Hepatocyte (in vitro differentiated cells): ENCODE results near the gene MYMX. TPM values are rescaled to one million over a fixed set of nuclear protein-coding genes. Genes with fewer than 3 reads are reported as not detected.

Source experiments
- DNase-seq: peaks from one replicate; pipeline ENCODE4 v3.0.0-alpha.2; 2016; ENCODE audit warnings: low spot score
- H2AFZ ChIP-seq: fragments of 200-600 bp; sonication (generic); 2 replicates; pipeline ENCODE4 v1.6.0; 2016; ENCODE audit warnings: antibody characterized with exemption, mild to moderate bottlenecking
- H3K27ac ChIP-seq: fragments of 200-600 bp; sonication (generic); 2 replicates; pipeline ENCODE4 v1.5.1; 2016; ENCODE audit warnings: mild to moderate bottlenecking
- H3K27me3 ChIP-seq: fragments of 200-600 bp; sonication (generic); 2 replicates; pipeline ENCODE4 v1.6.1; 2016
- H3K36me3 ChIP-seq: fragments of 200-600 bp; sonication (generic); replicated peaks from 2 replicates; pipeline ENCODE4 v1.5.1; 2016; ENCODE audit warnings: low read depth; ENCODE audit not compliant: insufficient read depth
- H3K4me1 ChIP-seq: fragments of 200-600 bp; sonication (generic); 2 replicates; pipeline ENCODE4 v1.5.1; 2016; ENCODE audit warnings: mild to moderate bottlenecking, moderate library complexity; ENCODE audit not compliant: insufficient read depth
- H3K4me2 ChIP-seq: fragments of 200-600 bp; sonication (generic); 2 replicates; pipeline ENCODE4 v1.6.0; 2016
- H3K4me3 ChIP-seq: fragments of 200-600 bp; sonication (generic); 2 replicates; pipeline ENCODE4 v1.5.1; 2016; ENCODE audit warnings: mild to moderate bottlenecking
- H3K79me2 ChIP-seq: fragments of 200-600 bp; sonication (generic); 2 replicates; pipeline ENCODE4 v1.6.0; 2017; ENCODE audit warnings: mild to moderate bottlenecking
- H3K9me2 ChIP-seq: fragments of 200-600 bp; sonication (generic); replicated peaks from 2 replicates; pipeline ENCODE4 v1.6.0; 2017; ENCODE audit warnings: mild to moderate bottlenecking; ENCODE audit not compliant: insufficient read depth
- H3K9me3 ChIP-seq: fragments of 200-600 bp; sonication (generic); 2 replicates; pipeline ENCODE4 v1.5.1; 2016; ENCODE audit warnings: low read depth, mild to moderate bottlenecking
- H4K20me1 ChIP-seq: fragments of 200-600 bp; sonication (generic); 2 replicates; pipeline ENCODE4 v1.6.0; 2016; ENCODE audit warnings: mild to moderate bottlenecking; ENCODE audit not compliant: insufficient read depth, poor library complexity, severe bottlenecking
- CTCF ChIP-seq: fragments of 200-600 bp; sonication (generic); IDR thresholded peaks from 2 replicates; pipeline ENCODE4 v1.5.1; 2016; ENCODE audit warnings: antibody characterized with exemption, mild to moderate bottlenecking; ENCODE audit not compliant: poor library complexity
- EZH2 ChIP-seq: fragments of 200-600 bp; sonication (generic); IDR thresholded peaks from 2 replicates; pipeline ENCODE4 v1.6.1; 2016; ENCODE audit warnings: antibody characterized with exemption, mild to moderate bottlenecking, borderline replicate concordance
- EZH2phosphoT487 ChIP-seq: fragments of 200-600 bp; sonication (generic); IDR thresholded peaks from one replicate; pipeline ENCODE4 v1.6.1; 2018; ENCODE audit warnings: antibody characterized with exemption, mild to moderate bottlenecking, low read depth, moderate library complexity; ENCODE audit not compliant: unreplicated experiment, severe bottlenecking
- WGBS: methylation state at CpG from one replicate; pipeline ENCODE4 v1.1.6; 2016; ENCODE audit warnings: low lambda C conversion rate; ENCODE audit errors: missing lambda C conversion rate; 5-methylcytosine and 5-hydroxymethylcytosine counted together
- polyA plus RNA-seq: library from polyadenylated mRNA; unstranded; fragments of >200 nt; fragmentation: Nextera tagmentation; extraction: Ambion mirVana; gene quantifications from 2 replicates; pipeline ENCODE4 v1.2.1, GENCODE V29; 2016
- total RNA-seq: library from RNA; depleted of rRNA; stranded (reverse); fragments of >200 nt; gene quantifications from 2 replicates; pipeline ENCODE4 v1.2.3, GENCODE V29; 2014

MYMX gene
- total and polyA plus RNA-seq, 2 experiments from 2014 or later = not detected

GRCh38 chr6:44247338-44248302, 30.9 kb downstream of the MYMX start:
- Histone ChIP-seq H3K79me2 (peaks cover 55% of the 10 kb centered on the region), H3K9me3 (no peaks in the 10 kb centered on the region), H2AFZ (peak overlapping the region; percentile 22)

GRCh38 chr6:44248579-44248978, 31.9 kb downstream of the MYMX start:
- no peak for DNase-seq
- Histone ChIP-seq H2AFZ (no peak overlapping the region), H3K9me2 (no peaks in the 10 kb centered on the region), H3K4me1 (peaks cover 16% of the 10 kb centered on the region), H4K20me1 (peaks cover 65% of the 10 kb centered on the region), H3K79me2 (peaks cover 63% of the 10 kb centered on the region), H3K27me3 (no peaks in the 10 kb centered on the region), H3K9me3 (no peaks in the 10 kb centered on the region), H3K36me3 (no peaks in the 10 kb centered on the region), H3K4me2 (peak overlapping the region; percentile 88), H3K4me3 (peak overlapping the region; percentile 99), H3K27ac (peak overlapping the region; percentile 97)
- 58% methylated on average over 1 of the region's 1 CpG for WGBS
- TF ChIP-seq EZH2 = no peak

More at GRCh38 chr6:44247338-44248302, 30.9 kb downstream of the MYMX start:
- Histone ChIP-seq H3K4me1 (peaks cover 16% of the 10 kb centered on the region), H3K27me3 (no peaks in the 10 kb centered on the region), H3K4me3 (peak overlapping the region; percentile 99), H3K9me2 (no peaks in the 10 kb centered on the region), H3K27ac (peak overlapping the region; percentile 97), H3K4me2 (peak overlapping the region; percentile 88), H3K36me3 (no peaks in the 10 kb centered on the region), H4K20me1 (peaks cover 56% of the 10 kb centered on the region)
- peak; percentile 81 for DNase-seq
- WGBS = 2% methylated on average over 51 of the region's 52 CpGs
- no peak for TF ChIP-seq CTCF
- TF ChIP-seq EZH2phosphoT487 = no peak
- TF ChIP-seq EZH2 = no peak

- Histone ChIP-seq H3K27me3 (no peaks in the 10 kb centered on the region), H3K79me2 (peaks cover 69% of the 10 kb centered on the region), H3K4me2 (peak overlapping the region; percentile 88), H3K4me3 (peak overlapping the region; percentile 99), H2AFZ (no peak overlapping the region), H3K36me3 (no peaks in the 10 kb centered on the region), H3K9me2 (no peaks in the 10 kb centered on the region), H3K9me3 (no peaks in the 10 kb centered on the region), H3K27ac (peak overlapping the region; percentile 97), H3K4me1 (peaks cover 16% of the 10 kb centered on the region), H4K20me1 (peaks cover 72% of the 10 kb centered on the region)
- TF ChIP-seq EZH2 (no peak), CTCF (no peak), EZH2phosphoT487 (no peak)
- DNase-seq = no peak
- 85% methylated on average over 9 of the region's 9 CpGs for WGBS
These were observed 32.5 kb downstream of the MYMX start for GRCh38 chr6:44249082-44249748.
